SK-N-SH (cell line): ENCODE data around the gene ATXN2. TPM values are rescaled to one million over a fixed set of nuclear protein-coding genes. Genes with fewer than 3 reads are reported as not detected.

ENCODE experiments used
- CTCF ChIA-PET: fragments of 300-600, 350-600 bp; formaldehyde crosslinking; extraction: SDS; loops from one replicate; lab custom pipeline; 2021; lab: Yijun Ruan, JAX
- POLR2A ChIA-PET: fragments of 350-600 bp; sonication (Branson Sonifier 250); formaldehyde crosslinking; extraction: SDS; loops from one replicate; lab custom pipeline; 2020; ENCODE audit warnings: antibody characterized with exemption, inconsistent platforms; lab: Yijun Ruan, JAX
- DNase-seq: peaks from one replicate; pipeline ENCODE4 v3.0.0; 2012
- H2AFZ ChIP-seq: fragments of 200-600 bp; sonication (generic); 2 replicates; pipeline ENCODE4 v1.8.1; 2016; ENCODE audit warnings: antibody characterized with exemption, mild to moderate bottlenecking, low read depth
- H3F3A ChIP-seq: fragments of 200-600 bp; sonication (generic); replicated peaks from 2 replicates; pipeline ENCODE3; 2016; ENCODE audit warnings: antibody characterized with exemption, mild to moderate bottlenecking; ENCODE audit not compliant: insufficient read depth
- H3K27ac ChIP-seq, 2 experiments: fragments of 200-500 bp in 1 of 2; fragments of 200-600 bp in 1 of 2; sonication (Bioruptor generic) in 1 of 2; sonication (generic), shearing (Covaris generic) in 1 of 2; 2 replicates each; pipeline versions ENCODE4 v1.5.1 to v1.6.1; 2014 to 2016; ENCODE audit warnings: low read depth in 2 of 2, inconsistent platforms in 1 of 2, low read length in 1 of 2, mild to moderate bottlenecking in 1 of 2, mixed read lengths in 1 of 2
- H3K27me3 ChIP-seq: fragments of 200-600 bp; sonication (generic), shearing (Covaris generic); 2 replicates; pipeline ENCODE4 v1.6.1; 2016; ENCODE audit warnings: mixed run types; ENCODE audit not compliant: insufficient read depth
- H3K36me3 ChIP-seq, 2 experiments: fragments of 200-500 bp in 1 of 2; fragments of 200-600 bp in 1 of 2; sonication (Bioruptor generic) in 1 of 2; sonication (generic) in 1 of 2; replicated peaks in 1 of 2; 2 replicates each; pipeline versions ENCODE3 to v1.5.1; 2014 to 2016; ENCODE audit warnings: low read length in 1 of 2, mild to moderate bottlenecking in 1 of 2; ENCODE audit not compliant: insufficient read depth in 2 of 2, control insufficient read depth in 1 of 2
- H3K4me1 ChIP-seq, 2 experiments: fragments of 200-500 bp in 1 of 2; fragments of 200-600 bp in 1 of 2; sonication (Bioruptor generic) in 1 of 2; sonication (generic), shearing (Covaris generic) in 1 of 2; 2 replicates each; pipeline versions ENCODE4 v1.5.1 to v1.6.1; 2014 to 2016; ENCODE audit warnings: low read depth in 1 of 2, low read length in 1 of 2, mixed run types in 1 of 2; ENCODE audit not compliant: insufficient read depth in 2 of 2, control insufficient read depth in 1 of 2
- H3K4me2 ChIP-seq: fragments of 200-600 bp; sonication (generic), shearing (Covaris generic); 2 replicates; pipeline ENCODE4 v1.6.1; 2017; ENCODE audit warnings: mixed run types
- H3K4me3 ChIP-seq, 2 experiments: fragments of 200-500 bp in 1 of 2; fragments of 200-600 bp in 1 of 2; sonication (Bioruptor generic) in 1 of 2; sonication (generic), shearing (Covaris generic) in 1 of 2; 2 replicates each; pipeline versions ENCODE4 v1.5.1 to v1.8.1; 2014 to 2016; ENCODE audit warnings: low read depth in 2 of 2, inconsistent platforms in 1 of 2, low read length in 1 of 2, mild to moderate bottlenecking in 1 of 2, mixed read lengths in 1 of 2, moderate library complexity in 1 of 2
- H3K79me2 ChIP-seq: fragments of 200-600 bp; sonication (generic); 2 replicates; pipeline ENCODE4 v1.8.1; 2017; ENCODE audit warnings: mild to moderate bottlenecking; ENCODE audit not compliant: insufficient read depth
- H3K9ac ChIP-seq: fragments of 200-600 bp; sonication (generic); 2 replicates; pipeline ENCODE4 v1.6.1; 2017; ENCODE audit warnings: mixed run types
- H3K9me2 ChIP-seq: fragments of 200-600 bp; sonication (generic); 2 replicates; pipeline ENCODE4 v1.6.1; 2017; ENCODE audit warnings: mixed run types
- H3K9me3 ChIP-seq: fragments of 200-600 bp; sonication (generic); 2 replicates; pipeline ENCODE4 v1.6.1; 2017; ENCODE audit warnings: mixed run types, mild to moderate bottlenecking, moderate library complexity
- H4K20me1 ChIP-seq: fragments of 200-600 bp; sonication (generic); 2 replicates; pipeline ENCODE4 v1.6.1; 2017; ENCODE audit warnings: mild to moderate bottlenecking, mixed run types; ENCODE audit not compliant: insufficient read depth
- CTCF ChIP-seq: fragments of 200-600 bp; sonication (generic); IDR thresholded peaks from 2 replicates; pipeline ENCODE4 v1.6.1; 2017; ENCODE audit warnings: antibody characterized with exemption, mild to moderate bottlenecking, moderate library complexity
- EZH2phosphoT487 ChIP-seq: fragments of 200-600 bp; sonication (generic); IDR thresholded peaks from 2 replicates; pipeline ENCODE4 v1.6.1; 2017; ENCODE audit warnings: low read depth, mixed run types, mild to moderate bottlenecking, antibody characterized with exemption, moderate library complexity, borderline replicate concordance
- FOSL2 ChIP-seq: IDR thresholded peaks from 2 replicates; pipeline ENCODE4 v1.4.0; 2012; ENCODE audit warnings: low read depth, mild to moderate bottlenecking, moderate library complexity, borderline replicate concordance
- GABPA ChIP-seq: IDR thresholded peaks from 2 replicates; pipeline ENCODE4 v1.4.0; 2012; ENCODE audit warnings: low read depth, mild to moderate bottlenecking
- GATA2 ChIP-seq: sonication (generic); formaldehyde crosslinking; IDR thresholded peaks from 2 replicates; pipeline ENCODE4 v1.5.0; 2020; ENCODE audit warnings: mild to moderate bottlenecking, missing genetic modification reagents
- MEF2A ChIP-seq: IDR thresholded peaks from 2 replicates; pipeline ENCODE4 v1.4.0; 2012; ENCODE audit warnings: low read depth, borderline replicate concordance
- MXI1 ChIP-seq: IDR thresholded peaks from 2 replicates; pipeline ENCODE4 v1.6.1; 2012; ENCODE audit warnings: mild to moderate bottlenecking, low read depth, low read length, improper control_type of control experiment
- NFIC ChIP-seq: IDR thresholded peaks from 2 replicates; pipeline ENCODE4 v1.4.0; 2012; ENCODE audit warnings: borderline replicate concordance
- NRF1 ChIP-seq: IDR thresholded peaks from 2 replicates; pipeline ENCODE4 v1.6.1; 2012; ENCODE audit warnings: low read depth, mild to moderate bottlenecking, low read length
- POLR2AphosphoS5 ChIP-seq: IDR thresholded peaks from 2 replicates; pipeline ENCODE4 v1.6.1; 2012; ENCODE audit warnings: low read depth, low read length
- RAD21 ChIP-seq: IDR thresholded peaks from 2 replicates; pipeline ENCODE4 v1.6.1; 2012; ENCODE audit warnings: mild to moderate bottlenecking, low read length
- RCOR1 ChIP-seq: fragments of 150-350 bp; IDR thresholded peaks from 2 replicates; pipeline ENCODE4 v1.6.1; 2017; ENCODE audit warnings: antibody characterized with exemption, low read length
- RFX5 ChIP-seq: IDR thresholded peaks from 2 replicates; pipeline ENCODE4 v1.6.1; 2012; ENCODE audit warnings: mild to moderate bottlenecking, improper control_type of control experiment, low read length
- SIN3A ChIP-seq: IDR thresholded peaks from 2 replicates; pipeline ENCODE4 v1.6.1; 2012; ENCODE audit warnings: low read depth, mild to moderate bottlenecking, low read length, moderate library complexity, borderline replicate concordance
- SMC3 ChIP-seq: IDR thresholded peaks from 2 replicates; pipeline ENCODE4 v1.6.1; 2012; ENCODE audit warnings: low read depth, low read length, improper control_type of control experiment
- TCF12 ChIP-seq: IDR thresholded peaks from 2 replicates; pipeline ENCODE4 v1.4.0; 2012
- TEAD4 ChIP-seq: IDR thresholded peaks from 2 replicates; pipeline ENCODE4 v1.4.0; 2012; ENCODE audit warnings: mild to moderate bottlenecking, borderline replicate concordance; ENCODE audit not compliant: insufficient read depth
- USF2 ChIP-seq: fragments of 150-350 bp; IDR thresholded peaks from 2 replicates; pipeline ENCODE4 v1.6.1; 2017; ENCODE audit warnings: antibody characterized with exemption, low read length, low read depth, borderline replicate concordance
- WGBS: methylation state at CpG from one replicate; pipeline ENCODE4 v1.1.6; 2017; ENCODE audit warnings: low lambda C conversion rate; 5-methylcytosine and 5-hydroxymethylcytosine counted together
- polyA plus RNA-seq, 3 experiments: library from polyadenylated mRNA; depleted of rRNA; stranded (reverse); fragments of >200 nt; gene quantifications; 2 replicates each; pipeline ENCODE4 v1.2.3, GENCODE V29; 2012

ATXN2 gene
- polyA plus RNA-seq, 1 of the 3 experiments (the other 2 are of a cell fraction), result 35.7 TPM

- Histone ChIP-seq H2AFZ (no peak overlapping the region), H3F3A (no peaks in the 10 kb centered on the region), H3K9ac (no peak overlapping the region), H3K9me3 (no peaks in the 10 kb centered on the region), H3K79me2 (0 out of 2 replicates have a peak, but pooled peaks cover 3% of the 10 kb centered on the region), H3K27ac (no peak overlapping the region), H4K20me1 (no peaks in the 10 kb centered on the region), H3K4me1 (no peaks in the 10 kb centered on the region), H3K4me2 (no peak overlapping the region), H3K4me3 (no peak overlapping the region), H3K27me3 (no peaks in the 10 kb centered on the region), H3K9me2 (no peaks in the 10 kb centered on the region), H3K36me3 (peaks cover 20 to 46% of the 10 kb centered on the region in 2 experiments)
- ChIA-PET CTCF (interaction anchor here (1.0 kb wide), 1 partner anchor 154 kb away, joined by 3 read pairs; no protein-coding TSS in a partner anchor), POLR2A (interaction anchor here (0.5 kb wide), 1 partner anchor 893 kb away, joined by 3 read pairs; no protein-coding TSS in a partner anchor)
- DNase-seq, result no peak
- TF ChIP-seq POLR2AphosphoS5 (no peak), FOSL2 (no peak), RAD21 (no peak), CTCF (no peak), USF2 (no peak), SMC3 (no peak), RCOR1 (no peak), TCF12 (no peak), GATA2 (CRISPR knock-in tag) (no peak)
- WGBS, result 53% methylated on average over 2 of the region's 3 CpGs
Measured at GRCh38 chr12:111643427-111643826, 44.3 kb upstream of the ATXN2 start.

GRCh38 chr12:111642681-111643426 is 43.7 kb upstream of the ATXN2 start:
- ChIA-PET POLR2A (interaction anchor here (0.5 kb wide), 1 partner anchor 893 kb away, joined by 3 read pairs; no protein-coding TSS in a partner anchor), CTCF (interaction anchor here (0.7 to 1.0 kb wide), 2 partner anchors 112 to 153 kb away, joined by 3 read pairs; no protein-coding TSS in a partner anchor)
- H3K9me3 ChIP-seq, result no peaks in the 10 kb centered on the region
- H3K27ac ChIP-seq, result no peak overlapping the region
- no peak for DNase-seq
- H3K9me2 ChIP-seq, result no peaks in the 10 kb centered on the region
- 91% methylated on average over 4 of the region's 4 CpGs for WGBS
- no peak for TF ChIP-seq RCOR1
- no peak for TF ChIP-seq MEF2A
- TF ChIP-seq EZH2phosphoT487, result no peak
- no peak for TF ChIP-seq MXI1
- no peak for TF ChIP-seq RAD21
- TF ChIP-seq GABPA, result no peak
- TF ChIP-seq NFIC, result no peak
- no peak for TF ChIP-seq NRF1
- TF ChIP-seq TEAD4, result no peak
- TF ChIP-seq RFX5, result no peak
- no peak for TF ChIP-seq POLR2AphosphoS5
- TF ChIP-seq SIN3A, result no peak
- H3K4me2 ChIP-seq, result no peak overlapping the region
- H2AFZ ChIP-seq, result no peak overlapping the region
- H3F3A ChIP-seq, result no peaks in the 10 kb centered on the region
- H3K79me2 ChIP-seq, result 0 out of 2 replicates have a peak, but pooled peaks cover 3% of the 10 kb centered on the region
- H3K27me3 ChIP-seq, result no peaks in the 10 kb centered on the region
- H4K20me1 ChIP-seq, result no peaks in the 10 kb centered on the region
- H3K9ac ChIP-seq, result no peak overlapping the region
- no peak overlapping the region for H3K4me3 ChIP-seq
- H3K4me1 ChIP-seq, result no peaks in the 10 kb centered on the region
- H3K36me3 ChIP-seq, result peaks cover 20 to 46% of the 10 kb centered on the region in 2 experiments
